Stimulated activated CD8-positive, alpha-beta memory T cell treated with anti-CD3 and anti-CD28 coated beads, Interleukin-4, amount 100 ng/mL, for 24 hours (primary cell): ENCODE measurements around the gene ADCY2.

Experiments used
- DNase-seq: peaks from one replicate; pipeline ENCODE4 v3.0.0-alpha.2; 2020; ENCODE audit warnings: low read depth

The ADCY2 gene

DNA sequence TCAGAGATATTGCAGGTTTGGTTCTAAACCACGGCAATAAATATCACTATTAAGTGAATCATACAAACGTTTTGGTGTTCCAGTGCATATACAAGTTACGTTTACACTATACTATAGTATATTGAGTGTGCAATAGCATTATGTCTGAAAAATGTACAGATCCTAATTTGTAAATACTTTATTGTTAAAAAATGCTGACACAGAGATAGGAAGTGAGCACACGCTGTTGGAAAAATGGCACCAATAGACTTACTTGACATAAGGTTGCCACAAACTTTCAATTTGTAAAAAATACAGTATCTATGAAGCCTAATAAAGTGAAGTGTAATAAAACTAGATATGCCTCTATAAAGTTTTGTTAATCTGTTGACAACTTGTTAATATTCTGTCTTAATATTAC is 439.0 kb downstream of the ADCY2 start:
- DNase-seq, result no peak

DNA sequence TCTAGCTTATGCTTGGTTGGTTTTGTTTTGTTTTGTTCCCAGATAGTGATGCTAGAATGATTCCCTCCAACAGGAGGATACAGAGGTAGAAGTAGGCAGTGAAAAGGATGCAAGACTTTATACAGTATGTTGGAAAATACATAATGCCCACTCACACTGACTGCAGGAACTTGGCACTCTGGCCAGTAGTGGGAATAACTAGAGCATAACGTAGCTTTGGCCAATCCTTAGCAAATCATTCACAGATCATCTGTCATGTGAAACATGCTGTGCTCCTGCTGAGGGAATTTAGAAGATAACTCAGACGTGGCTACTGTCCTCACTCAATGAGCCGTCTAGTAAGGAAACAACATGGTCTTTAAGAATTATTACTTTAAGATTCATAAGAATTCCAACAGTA is 441.5 kb downstream of the ADCY2 start:
- DNase-seq, result no peak

DNA sequence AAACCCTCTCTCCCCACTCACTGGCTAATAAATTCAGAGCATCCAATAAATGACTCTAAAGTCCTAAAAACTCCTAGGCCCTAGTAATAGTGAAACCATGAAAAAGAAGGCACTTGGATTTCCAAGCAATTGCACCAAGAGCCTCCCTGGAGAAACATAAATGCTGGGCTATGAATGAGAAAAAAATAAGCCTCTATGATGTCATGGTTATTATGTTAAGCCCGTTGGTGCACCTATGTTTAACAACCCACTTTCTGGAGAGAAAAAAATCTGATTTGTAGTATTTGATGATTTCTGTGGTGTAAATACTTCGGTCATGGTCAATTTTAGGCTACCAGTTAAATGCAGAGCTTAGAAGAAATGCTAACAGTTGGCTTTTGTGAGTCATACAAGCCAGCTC is 446.6 kb downstream of the ADCY2 start:
- no peak for DNase-seq

DNA sequence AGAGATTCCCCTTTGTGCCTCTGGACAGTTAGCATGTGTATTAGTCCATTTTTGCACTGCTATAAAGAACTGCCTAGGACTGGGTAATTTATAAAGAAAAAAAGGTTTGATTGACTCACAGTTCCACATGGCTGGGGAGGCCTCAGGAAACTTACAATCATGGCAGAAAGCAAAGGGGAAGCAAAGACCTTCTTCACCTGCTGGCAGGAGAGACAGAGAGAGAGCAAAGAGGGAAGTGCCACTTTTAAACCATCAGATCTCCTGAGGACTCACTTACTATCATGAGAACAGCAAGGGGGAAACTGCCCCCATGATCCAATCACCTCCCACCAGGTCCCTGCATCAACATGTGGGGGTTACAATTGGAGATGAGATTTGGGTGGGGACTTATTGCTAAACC is 449.0 kb downstream of the ADCY2 start:
- DNase-seq, result no peak

DNA sequence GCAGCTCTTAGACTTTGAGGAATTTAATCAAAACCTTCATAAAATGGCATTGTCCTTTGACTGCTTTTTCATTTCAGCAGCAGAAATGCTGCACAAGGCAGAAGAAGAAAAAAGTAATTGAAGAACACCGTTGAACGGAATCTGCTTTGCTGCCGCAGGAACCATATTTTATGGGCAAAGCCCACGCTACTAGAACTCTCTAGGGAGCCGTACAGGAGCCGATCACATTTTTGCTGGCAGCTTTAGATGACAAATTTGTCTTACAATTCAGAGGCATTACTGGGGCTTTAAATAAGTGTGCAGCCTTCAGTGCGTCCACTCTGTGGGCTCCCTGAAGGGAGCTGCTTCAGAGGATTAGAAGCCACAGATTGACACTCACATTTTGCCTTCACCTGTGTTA is 449.6 kb downstream of the ADCY2 start:
- no peak for DNase-seq

DNA sequence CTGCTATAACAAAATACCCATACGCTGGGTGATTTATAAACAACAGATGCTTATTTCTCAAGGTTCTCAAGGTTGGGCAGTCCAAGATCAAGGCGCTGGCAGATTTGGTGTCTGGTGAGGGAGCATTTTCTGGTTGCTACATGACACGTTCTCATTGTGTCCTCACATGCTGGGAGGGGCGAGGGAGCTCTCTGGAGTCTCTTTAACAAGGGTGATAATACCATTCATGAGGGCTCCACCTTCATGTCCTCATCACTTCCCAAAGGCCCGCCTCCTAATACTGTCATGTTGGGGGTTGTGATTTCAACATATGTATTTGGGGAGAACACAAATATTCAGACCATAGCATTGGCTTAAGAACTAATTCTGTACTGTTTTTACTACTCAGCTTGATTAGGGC is 450.4 kb downstream of the ADCY2 start:
- no peak for DNase-seq

DNA sequence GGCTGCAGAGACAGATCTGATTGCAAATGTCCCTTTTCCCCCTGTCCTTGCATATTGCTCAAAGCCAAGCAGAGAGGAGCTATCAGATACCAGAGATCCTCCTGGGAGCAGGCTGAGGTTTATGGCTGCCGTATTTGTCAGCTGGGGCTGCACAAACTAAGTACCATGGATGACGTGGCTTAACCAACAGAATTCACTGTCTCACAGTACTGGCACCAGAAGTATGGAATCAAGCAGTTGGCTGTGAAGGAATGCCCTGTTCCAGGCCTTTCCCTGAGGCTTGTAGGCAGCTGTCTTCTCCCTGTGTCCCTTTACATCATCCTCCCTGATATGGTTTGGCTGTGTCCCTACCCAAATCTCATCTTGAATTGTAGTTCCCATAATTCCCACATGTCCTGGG is 452.4 kb downstream of the ADCY2 start:
- no peak for DNase-seq

DNA sequence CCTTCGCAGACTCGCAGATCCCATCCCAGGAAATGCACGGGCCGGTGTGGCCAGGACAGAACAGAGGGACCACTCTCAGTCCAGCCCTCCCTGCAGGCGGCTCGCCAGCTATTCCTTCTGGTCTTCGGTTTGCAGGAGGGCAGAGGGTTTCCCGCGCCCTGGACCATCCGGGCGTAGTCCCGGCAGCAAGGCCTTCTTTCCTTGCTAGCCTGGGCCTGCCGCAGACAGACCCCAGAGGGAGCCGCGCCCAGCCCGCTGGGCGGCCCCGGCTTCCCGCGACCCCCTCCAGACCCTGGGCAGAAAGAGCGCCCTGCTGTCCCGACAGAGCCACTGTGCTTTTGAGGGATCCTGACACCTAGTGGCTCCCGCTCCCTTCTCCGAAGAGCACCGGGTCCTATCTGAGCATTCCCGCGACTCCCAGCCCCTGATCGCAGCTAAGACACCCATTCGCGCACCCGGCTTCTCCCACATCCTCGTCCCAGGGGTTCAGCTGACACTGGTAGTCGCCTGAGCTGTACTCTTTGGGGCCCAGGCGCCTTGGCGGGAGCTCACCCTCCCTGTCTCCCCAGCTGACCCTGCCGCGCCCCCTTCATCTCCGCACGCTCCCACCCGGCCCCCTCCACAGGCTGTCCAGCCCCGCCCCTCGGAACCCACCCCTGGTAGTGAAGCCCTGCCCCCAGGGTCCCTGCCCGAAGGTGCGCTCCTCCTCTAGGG is 453.9 kb downstream of the ADCY2 start:
- DNase-seq, result no peak

DNA sequence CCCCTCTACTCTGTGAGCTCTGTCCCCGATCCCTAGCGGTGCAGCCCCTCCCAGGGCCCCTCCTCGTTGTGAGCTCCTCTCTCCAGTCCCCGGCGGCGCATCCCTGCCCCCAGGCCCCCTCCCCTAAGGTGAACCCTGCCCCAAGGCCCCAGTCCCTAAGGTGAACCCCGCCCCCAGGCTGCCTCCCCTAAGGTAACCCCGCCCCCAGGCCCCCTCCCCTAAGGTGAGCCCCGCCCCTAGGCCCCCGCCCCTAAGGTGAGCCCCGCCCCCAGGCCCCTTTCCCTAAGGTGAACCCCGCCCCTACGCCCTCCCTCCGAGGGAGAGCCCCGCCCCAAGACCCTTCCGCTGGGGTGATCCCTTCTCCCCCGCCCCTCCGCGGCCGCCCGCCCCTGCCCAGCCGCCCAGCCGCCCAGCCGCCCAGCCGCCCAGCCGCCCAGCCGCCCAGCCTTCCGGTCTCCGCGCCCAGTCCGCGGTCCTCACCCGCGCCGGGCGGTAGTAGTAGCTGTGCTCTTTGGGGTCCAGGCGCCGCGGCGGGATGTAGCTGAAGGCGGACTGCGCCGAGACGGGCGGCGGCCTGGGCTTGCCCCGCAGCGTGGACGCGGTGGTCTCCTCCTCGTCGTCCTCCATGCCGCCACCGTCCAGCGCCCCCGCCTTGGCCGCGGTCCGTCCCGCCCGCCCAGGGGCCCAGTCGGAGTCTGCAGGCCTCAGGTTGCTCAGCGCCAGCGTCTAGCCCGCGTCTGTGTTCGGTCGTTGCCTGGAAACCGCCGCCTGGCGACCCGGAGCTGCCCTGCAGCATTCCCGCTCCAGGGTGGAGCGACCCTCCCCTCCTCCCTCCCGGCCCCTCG is 454.7 kb downstream of the ADCY2 start, which contains the start of gene CFAP90:
TSS of gene CFAP90 (minus strand) at position 739 of the 845 bp plus-strand sequence. CDS start at position 627, 112 bp downstream.
- no peak for DNase-seq

DNA sequence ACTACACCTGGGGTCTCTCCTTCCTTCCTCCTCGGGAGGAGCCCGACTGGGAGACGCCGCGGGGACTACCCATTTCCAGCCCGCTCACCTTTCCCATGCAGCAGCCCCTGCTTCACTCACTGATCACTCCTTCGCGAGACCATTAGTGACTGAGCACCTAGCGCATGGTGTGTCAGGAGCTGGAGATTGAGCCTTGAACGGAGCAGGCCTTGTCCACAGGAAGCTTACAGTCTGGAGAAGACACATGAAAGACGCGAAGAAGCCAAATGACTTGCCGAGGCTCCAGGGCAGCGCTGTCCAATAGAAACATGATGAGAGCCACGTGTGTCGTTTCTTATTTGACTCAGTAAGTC is 455.3 kb downstream of the ADCY2 start:
- DNase-seq, result no peak

DNA sequence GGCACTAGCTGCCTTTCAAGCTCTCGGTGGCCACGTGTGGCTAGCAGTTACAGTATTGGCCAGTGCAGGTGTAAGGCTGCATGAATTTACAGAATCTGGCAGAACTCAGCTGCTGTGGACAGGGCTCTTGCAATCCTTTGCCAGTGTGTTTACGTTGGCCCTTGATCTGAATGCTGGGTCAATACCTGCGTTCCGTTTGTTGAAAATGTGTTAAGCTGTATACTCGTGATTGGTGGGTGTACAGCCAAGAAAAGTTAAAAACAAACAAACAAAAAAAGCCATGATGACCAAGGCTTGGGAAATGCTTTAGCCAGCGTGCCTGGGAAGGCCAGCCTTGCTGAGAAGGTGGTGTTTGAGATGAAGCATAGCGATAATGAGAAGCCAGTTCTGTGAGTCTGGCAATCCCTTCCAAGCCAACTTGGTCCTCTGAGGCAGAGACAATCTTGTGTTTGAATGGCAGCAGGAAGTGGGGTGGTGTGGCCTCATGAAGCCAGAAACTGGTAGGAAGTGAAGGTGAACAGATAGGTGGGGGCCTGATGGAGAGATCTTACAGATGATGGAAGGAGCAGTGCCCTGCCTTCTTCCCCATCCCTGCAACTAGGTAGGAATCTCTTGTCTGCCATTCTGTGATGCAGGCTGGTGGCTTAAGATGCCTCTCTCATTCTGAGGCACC is 455.8 kb downstream of the ADCY2 start:
- no peak for DNase-seq

DNA sequence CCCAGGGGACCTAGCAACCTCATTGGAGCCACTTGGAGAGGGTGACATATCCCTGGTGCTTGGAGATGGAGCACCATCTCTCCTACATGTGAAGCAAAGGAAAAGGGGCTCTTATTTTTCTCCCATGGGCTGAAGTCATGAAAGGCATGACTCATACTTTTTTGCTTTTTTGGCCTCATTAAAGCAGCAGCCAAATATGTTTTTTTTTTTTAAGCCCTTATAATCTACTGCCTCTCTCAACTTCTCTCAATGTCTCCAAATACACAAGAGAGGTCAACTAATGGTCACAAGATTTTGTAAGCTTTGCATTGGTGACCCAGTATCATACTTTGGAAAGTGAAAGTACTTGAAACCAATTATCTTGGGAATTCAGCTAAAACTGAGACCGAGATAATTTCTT is 456.6 kb downstream of the ADCY2 start:
- no peak for DNase-seq

DNA sequence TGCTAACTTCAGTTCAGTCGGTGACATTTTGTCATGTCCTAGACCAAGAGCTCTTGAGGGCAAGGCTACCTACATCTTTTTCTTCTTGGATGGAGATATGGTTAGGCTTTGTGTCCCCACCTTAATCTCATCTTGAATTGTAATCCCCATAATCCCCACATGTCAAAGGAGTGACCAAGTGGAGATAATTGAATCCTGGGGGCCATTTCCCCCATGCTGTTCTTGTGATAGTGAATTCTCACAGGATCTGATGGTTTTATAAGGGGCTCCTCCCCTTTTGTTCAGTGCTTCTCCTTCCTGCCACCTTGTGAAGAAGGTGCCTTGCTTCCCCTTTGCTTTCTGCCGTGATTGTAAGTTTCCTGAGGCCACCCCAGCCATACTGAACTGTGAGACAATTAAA is 457.1 kb downstream of the ADCY2 start:
- no peak for DNase-seq

DNA sequence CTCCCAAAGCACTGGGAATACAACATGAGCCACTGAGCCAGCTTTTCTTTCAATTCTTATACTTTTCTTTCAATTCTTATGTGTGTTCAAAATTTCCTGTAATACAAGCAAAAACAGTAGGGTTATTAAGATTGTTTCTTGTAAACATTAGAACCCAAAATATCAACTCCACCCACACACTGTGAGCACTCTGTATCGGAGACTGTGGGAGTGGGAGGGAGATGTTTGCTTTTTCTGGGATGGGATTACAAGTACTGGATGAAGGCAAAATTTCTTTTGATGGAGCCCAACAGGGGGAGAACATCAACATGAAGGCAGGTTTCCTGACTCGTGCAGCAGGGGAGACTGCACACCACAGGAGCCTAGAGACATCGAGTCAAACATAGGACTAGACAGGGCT is 459.7 kb downstream of the ADCY2 start:
- no peak for DNase-seq

DNA sequence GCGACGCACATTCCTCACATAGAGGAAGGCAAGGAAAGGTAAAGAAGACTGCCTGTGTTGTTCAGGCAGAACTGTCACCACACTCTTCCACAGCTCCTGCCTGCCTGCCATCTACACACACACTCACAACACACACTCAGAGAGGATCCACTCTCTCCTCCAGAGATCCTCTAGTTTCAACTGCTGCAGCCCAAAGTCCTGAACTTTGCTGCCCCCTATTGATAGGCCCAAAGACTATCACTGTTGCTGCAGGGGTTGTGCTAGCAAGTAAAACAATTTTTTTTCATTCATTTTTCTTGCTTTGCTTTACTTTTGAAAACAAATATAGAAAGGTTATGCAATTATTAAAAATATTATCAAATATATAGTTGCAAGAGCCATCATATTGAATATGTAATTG is 460.9 kb downstream of the ADCY2 start:
- DNase-seq, result no peak

DNA sequence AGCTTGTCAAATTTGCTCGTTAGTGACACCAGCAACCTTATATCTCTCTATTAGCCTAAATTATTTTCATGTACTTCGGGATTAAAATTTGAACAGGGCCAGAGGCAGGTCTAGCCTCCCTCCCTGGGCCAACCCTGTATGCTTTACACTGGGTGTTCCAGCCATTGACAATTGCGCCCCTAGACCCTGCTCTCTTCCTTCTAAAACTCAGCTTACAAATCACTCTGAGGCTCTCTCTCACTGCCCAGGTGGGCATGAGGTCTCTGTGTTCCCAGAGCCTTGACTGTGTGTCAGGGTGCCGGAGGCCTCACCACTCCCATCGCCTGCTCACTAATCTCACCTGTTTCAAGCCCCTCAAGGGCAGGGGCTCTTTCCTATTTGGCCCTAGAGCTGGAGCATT is 461.4 kb downstream of the ADCY2 start:
- DNase-seq, result no peak

DNA sequence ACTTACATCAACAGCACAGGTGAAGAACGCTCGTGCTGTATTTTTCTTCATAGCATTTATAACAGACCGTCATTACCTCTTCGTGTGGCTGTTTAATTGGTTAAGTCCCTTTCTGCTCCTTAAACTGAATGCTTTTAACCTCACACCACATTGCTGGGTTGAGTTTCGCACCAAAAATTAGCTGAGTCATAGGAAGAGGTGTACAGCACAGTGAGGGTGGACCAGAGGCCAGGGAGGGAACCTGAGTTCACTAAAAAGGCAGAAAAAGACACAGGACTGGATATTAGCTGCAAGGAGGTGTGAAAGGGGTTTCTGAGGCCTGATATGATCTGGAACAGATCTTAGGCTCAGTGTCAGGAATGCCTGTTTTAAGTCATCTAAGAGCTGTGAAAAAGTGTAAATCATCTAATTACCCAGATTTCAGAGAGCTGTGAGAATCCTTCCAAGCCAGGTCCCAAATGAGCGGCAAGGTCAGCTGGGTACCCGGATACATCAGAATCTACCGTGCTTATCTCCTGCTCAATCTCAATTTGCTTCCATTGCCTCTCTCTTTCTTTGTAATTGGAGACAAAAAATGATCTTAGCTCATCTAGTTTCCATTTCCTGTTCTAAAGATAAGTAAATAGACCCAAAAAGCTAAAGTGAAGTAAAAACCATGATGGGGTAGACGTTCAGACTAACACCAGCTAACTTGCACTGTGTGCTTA is 462.1 kb downstream of the ADCY2 start:
- DNase-seq, result no peak

DNA sequence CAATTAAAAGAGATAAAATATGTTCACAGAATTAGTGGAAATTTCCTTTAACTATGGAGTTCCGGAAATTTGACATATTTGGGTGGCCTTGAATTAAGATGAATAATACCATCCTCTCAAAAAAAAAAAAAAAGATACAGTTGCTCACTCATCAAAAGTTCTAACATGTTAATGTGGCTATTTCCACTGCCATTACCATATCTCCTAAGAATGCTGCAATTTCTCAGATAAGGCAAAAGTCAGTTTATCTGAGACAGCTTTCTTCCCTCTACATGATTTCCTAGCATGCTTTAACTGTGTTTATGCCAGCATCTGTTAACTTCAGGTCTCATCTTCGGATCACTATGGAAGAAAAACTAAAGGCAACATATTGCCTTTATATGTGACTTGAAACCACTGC is 470.3 kb downstream of the ADCY2 start:
- no peak for DNase-seq

DNA sequence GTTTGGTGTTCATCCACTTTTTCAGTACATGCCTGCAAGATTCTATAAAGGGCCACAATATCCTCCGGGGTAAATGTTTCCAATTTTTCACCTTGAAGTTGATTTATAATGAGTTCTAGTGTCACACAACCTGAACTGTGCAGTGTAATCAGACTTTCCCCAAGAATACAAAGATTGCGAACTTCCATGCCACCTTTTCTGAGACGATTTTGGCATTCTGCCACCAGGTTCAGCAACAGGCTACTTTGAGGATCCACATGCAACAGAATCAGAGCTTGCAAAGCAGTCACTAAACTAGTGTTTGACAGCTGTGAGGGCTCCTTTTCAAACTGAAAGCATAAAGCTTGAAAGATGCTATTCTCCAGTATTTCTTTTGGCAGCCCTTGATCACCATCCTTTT is 471.3 kb downstream of the ADCY2 start:
- DNase-seq, result no peak

DNA sequence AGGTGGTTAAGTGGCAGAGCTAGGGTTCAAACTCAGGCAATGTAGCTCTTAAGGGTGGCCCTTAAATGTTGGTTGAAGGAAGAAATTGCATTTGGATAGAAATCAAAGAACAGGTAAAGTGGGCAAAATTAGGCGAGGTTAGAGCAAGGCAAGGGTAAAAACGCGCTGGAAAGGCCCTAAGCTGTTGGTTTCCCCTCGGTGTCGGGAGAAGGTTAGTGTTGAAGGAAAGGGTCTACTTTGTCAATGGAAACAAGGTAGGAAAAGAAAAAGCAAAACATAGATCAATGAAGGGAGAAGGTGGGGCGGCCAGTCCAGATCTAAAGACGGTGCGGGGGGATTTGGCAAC is 472.5 kb downstream of the ADCY2 start:
- no peak for DNase-seq

DNA sequence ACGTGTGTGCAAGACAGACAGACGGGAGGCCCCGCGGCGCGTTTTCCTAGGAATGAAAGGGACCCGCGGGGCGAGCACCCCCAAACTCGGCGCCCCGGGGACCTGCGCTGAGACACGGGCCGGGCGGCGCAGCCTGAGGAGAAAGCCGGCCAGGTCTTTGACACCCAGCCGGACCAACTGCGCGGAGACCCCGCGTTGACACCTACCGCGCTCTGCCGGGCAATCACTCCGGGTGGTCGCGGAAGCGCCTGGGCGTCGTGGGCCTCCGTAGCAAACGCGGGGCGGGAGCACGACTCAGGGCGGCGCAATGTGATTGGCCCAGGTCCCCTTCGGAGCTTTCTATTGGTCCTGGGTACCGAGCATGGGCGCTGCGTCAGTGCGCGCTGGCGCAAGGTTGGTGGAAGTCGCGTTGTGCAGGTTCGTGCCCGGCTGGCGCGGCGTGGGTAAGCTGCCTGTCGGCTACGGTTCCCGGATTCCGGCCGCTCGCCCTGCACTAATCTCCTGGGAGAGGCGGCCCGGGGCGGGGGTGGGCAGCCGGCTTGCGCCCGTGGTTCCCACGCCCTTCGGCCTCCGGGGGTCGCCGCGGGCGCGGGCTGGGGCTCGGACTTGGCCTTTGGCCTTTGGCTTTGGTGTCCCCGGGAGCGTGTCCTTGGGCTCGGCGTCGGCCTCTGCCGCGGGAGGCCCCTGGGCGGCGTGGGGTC is 473.0 kb downstream of the ADCY2 start, which contains the start of the genes FASTKD3 and MTRR:
TSS of gene FASTKD3 (minus strand) at position 259 of the 701 bp plus-strand sequence. CDS start 948 bp downstream, outside the sequence.
TSS of gene MTRR (plus strand) at position 376 of the 701 bp plus-strand sequence. CDS start 1,647 bp downstream, outside the sequence.
- peak; percentile 84 for DNase-seq
